ENCODE measurements around the gene MRTFB.

MRTFB gene

GRCh38 chr16:14296663-14297062 lies 225.5 kb downstream of the MRTFB start:
- no peak for DNase-seq

- DNase-seq, result no peak
Observed at GRCh38 chr16:14298374-14299122, 227.4 kb downstream of the MRTFB start.

GRCh38 chr16:14300705-14301168 lies 229.6 kb downstream of the MRTFB start:
- no peak for DNase-seq

DNA sequence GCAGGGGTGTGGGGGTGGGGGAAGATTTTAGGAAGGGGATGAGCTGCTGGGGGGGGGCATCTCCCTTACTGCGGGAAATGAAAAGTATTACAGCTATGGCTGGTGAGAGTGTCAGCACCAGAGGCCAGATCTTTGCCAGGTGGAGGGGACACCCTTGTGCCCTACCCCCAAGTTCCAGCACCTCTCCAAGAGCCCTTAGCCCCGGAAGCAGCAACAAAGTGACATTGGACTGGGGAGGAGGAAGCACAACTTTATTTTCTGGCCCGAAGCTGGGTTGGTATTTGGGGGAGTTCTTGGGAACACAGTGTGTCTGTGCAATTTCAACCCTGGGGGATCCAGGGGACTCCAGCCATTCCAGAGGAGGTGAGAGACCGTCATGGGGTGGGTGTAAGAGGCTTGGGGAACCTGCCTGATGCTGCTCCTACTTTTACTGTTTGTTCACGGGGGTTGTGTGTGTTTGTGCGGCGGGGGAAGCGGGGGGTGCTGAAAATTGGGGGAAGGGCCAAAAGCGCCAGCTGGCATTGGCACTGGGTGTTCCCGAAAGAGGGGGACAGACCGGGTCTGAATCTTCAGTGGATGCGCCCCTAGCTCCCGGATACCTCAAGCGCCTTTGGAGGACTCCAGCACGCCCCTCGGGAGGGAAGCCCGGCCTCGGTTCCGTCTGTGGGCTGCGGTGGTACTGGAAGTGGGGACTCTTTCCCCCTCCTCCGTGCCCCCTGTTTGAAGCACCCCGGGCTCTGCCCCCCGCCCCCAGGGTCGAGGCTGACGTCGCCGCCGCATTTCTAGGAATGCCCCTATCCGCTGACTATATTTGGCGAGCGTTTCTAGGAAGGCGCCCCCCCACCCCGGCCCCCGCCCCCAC lies 230.3 kb downstream of the MRTFB start:
- DNase-seq, result no peak

DNA sequence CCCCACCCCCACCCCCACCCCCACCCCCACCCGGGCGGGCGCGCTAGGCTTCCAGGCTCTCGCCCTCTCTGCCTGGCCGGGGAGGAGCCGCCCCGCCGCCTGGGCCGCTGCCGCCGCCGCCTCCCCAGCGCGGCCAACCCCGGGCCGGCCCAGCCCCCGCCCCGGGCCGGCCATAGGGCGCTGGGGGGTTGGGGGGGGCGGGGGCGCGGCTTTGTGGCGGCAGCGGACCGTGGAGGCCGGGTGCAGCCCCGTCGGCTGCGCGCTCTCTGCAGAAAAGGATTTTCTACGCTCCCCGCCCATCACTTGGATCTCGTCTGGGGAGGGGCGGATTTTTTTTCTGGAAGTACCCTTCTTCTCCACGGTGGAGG lies 230.9 kb downstream of the MRTFB start:
- DNase-seq, result no peak

- no peak for DNase-seq
Observed at GRCh38 chr16:14302399-14303181, 231.5 kb downstream of the MRTFB start.

- DNase-seq, result no peak
Observed at GRCh38 chr16:14303182-14303618, 232.1 kb downstream of the MRTFB start.

DNA sequence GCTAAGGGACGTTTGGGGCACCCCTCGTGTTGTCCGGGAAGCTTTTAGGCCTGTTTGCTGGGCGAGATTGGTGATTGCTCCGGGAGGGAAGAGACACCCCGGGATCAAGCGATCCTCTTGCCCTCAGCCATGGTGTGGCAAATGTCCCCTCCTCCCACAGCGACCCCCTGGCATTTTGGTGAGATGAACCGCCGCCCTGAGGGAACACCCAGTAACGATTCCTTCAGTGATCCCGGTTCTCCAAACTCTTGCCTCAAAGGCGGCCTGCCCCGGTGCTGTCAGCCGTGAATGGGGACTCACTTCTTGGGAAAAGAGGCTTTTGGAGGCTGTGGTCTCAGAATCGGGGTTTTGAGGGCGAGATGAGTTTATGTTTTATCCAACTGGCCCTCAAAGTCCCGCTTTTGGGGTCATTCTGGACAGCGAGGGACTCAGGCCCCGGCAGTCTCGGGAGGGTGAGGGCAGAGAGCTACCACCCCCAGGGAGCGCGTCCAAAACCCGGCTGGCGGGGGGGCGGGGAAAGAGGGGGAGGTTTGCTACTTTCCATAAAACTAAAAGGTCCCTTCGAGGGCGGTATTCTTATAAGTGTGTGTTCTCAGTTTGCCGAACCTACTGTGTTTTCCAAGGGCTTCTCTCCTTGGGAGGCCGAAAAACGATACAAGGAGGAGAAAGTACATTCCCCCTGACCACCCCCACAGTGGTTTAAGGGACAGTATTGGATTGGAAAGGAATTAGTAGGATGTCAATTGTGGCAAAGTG lies 232.7 kb downstream of the MRTFB start:
- DNase-seq, result no peak

DNA sequence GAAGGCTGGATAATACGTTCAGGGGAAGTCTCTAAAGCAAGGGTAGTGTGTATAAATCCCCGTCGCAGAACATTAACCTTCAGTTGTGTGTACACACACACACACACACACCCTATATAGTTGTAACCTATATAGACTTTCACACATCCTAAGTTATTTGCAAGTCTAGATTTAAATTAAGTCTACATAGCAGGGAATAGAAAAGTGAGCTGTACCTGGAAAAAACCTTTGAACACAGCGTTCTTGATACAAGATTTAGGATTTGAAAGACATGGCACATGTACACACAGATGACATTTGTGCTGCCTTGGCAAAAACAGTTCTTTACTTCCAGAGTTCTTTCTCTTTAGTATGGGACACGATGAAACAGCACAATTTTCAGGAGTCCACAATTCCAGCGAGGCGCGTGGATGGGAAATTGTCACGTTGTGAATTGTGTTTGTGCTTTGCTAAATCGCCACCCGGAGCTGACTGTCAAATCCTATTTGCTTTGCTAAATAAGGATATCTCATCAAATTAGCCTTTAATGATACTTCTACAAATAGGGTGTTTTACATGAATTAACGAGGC lies 233.9 kb downstream of the MRTFB start:
- DNase-seq, result no peak

GRCh38 chr16:14306485-14307058 lies 235.5 kb downstream of the MRTFB start:
- DNase-seq, result no peak

GRCh38 chr16:14307059-14307526 lies 236.0 kb downstream of the MRTFB start:
- no peak for DNase-seq

DNA sequence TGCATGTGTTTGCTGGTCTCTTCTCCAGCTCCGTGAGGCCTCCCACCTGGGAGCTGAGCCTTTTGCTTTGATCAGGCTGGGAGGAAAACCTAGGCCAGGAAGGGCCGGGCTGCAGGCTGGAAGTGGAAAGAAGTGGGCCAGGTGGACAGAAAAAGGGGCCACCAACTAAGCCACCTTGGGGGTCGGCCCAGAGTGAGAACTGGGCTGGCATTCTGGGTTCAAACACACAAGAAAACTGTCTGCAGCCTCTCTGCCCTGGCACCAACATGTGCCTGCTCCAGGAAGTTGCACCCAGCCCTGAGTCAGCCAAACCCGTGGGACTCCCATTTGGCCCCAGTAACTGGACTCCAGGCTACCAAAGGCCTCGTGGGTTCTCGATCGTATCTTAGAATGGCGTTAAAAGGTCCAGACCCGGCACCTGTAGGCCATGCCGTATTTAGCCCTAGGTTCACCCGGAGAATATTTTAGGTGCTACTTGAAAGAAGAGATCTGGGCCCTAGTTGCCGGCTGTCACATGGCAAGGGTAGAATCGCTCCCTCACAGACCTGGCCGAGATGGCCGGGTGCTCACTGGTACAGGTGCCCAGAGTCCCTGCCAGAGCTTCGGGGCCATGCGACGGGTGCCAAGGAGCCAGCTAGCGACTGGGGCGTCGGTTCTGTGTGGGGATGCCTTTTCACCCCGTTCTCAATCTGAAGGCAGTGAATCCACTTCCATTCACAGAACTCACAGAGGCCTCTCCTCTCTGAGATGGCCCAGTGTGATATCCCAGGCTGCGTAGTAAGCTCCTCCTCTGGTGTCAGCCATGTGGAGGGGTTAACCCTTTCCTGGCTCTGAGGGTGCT lies 236.6 kb downstream of the MRTFB start:
- DNase-seq, result no peak

- no peak for DNase-seq
Observed at GRCh38 chr16:14308368-14308723, 237.2 kb downstream of the MRTFB start.

DNA sequence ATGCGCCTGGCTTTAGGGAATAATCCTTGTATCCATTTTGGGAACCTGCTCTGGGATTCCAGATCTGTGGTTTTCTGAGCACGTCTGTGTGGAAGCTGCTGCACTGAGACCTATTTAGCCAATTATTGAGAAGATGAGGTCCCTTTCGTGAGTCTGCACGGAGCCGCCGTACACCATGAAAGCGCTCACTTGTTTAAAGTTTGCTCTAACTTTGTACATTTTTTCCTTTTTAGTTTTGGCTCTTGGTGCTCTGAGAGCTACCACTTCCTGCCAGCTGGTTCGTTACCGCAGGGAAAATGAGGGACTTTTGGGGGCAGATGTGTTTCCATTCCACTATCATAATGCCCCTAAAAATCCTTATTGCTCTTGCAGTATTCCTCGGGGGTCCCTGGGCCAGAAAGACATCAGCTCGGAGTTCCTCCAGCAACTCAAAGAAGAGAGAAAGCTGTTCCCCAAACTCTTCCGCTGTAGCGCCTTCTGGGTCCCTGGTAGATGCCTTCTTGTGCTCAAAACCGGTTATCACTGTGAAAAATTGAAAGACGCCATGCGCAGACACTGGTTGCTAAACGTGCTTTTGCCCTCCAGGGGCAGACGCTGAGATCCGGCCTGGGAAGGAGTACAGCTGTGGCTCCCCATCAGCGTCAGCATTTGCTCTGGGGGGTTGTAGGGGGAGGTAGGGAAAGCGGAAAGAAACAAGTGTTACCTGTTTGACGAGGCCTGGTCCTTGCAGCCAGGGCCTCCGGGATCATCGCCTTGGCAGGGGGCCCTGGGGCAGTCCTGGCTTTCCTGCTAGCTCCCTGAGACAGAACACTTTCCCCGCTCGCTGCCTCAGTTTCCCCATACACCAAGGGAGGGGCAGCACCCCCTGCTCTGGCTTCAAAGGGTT lies 238.1 kb downstream of the MRTFB start:
- no peak for DNase-seq

DNA sequence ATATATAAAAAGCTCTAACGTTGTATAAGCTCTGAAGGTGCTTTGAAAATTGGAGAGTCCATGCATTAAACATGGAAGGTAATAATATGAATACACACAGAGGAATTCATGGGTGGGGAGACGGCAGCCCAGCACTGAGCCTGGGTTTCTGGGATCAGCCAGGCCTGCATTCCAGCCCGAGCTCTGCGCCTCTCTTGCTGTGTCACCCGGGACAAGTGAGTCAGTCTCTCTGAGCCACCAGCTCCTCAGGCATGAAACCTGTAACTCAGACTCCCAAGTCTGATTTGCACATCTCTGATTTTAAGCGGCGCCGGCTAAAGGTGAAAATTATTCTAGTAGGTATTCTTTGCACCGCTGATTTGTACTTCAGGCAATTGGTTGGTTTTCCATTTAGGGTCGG lies 238.8 kb downstream of the MRTFB start:
- DNase-seq, result no peak

- no peak for DNase-seq
Observed at GRCh38 chr16:14310519-14310991, 239.4 kb downstream of the MRTFB start.

DNA sequence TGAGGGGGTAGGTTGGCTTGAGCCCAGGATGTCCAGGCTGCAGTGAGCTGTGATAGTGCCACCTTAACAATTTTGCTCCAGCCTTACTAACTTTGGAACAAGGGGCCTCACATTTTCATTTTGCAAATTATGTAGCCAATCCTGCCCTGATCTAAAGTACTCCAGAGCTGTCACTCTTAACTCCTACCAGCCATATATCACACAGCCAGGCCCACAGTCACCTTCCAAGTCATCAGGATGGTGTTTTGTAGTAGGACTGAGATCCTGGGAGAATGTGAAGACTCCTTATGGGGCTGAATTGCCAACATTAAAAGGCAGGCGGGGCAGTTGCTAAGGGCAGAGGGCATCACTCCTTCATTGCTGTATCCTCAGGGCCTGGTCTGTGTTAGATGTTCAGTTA lies 243.0 kb downstream of the MRTFB start:
- DNase-seq, result no peak

DNA sequence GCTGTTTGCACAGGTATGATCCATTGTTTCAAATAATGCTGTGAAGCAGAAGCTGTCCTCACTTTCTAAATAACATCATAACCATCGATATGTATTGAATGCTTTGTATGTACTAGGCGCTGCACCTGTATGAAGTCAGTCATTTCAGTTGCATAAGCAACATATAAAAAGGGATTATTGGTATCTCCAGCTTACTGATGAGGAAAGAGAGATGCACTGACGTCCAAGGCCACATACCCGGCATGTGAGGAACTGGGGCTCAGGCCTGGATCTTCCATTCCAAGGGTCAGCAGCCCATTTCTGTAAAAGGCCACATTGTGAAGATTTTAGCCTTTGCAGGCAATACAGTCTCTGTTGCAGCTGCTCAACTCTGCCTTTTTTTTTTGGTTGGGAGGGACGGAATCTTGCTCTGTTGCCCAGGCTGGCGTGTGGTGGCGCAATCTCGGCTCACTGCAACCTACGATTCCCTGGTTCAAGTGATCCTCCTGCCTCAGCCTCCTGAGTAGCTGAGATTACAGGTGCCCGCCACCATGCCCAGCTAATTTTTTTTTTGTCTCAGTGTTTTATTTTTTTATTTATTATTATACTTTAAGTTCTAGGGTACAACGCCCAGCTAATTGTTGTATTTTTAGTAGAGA lies 244.7 kb downstream of the MRTFB start:
- DNase-seq, result no peak
